ENCODE measurements around the gene DPH7. TPM values are rescaled to one million over a fixed set of nuclear protein-coding genes. Genes with fewer than 3 reads are reported as not detected.
"Not testable (repeated sequence)": the region's sequence is repeated elsewhere in the genome, so short reads cannot be mapped to it uniquely, and the experiment has no call there.

The DPH7 gene
- polyA plus RNA-seq, 3 donors = 38.2 to 64.2 (median 44.7) TPM

DNA sequence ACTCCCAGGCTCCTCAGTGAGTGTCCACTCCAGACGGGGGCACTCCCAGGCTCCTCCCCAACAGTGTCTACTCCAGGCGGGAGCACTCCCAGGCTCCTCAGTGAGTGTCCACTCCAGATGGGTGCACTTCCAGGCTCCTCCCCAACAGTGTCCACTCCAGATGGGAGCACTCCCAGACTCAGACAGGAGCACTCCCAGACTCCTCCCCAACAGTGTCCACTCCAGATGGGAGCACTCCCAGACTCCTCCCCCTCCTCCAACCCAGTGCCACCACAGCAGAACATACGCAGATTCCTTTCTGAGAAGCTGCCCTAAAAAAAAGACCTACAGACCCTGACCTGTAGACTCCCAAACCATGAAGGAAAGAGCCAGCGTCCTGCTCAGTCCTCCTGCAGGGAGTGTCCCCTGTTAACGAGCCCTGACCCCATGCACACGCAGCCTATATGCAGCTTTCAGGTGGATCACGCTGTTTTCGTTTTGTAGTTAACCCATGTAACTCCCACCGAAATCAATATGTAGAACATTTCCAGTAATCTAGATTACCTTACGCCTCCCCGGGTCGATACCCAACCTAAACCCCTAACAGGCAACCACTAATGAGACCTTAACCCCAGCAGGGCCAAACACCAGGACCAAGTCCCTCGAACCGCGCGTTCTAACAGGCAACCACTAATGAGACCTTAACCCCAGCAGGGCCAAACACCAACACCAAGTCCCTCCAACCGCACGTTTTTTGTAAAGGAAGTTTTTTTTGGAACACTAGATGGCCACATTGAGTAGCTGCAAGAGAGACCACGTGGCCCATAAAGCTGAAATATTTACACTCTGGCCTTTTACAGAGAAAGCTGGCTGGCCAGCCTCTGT is 44.2 kb downstream of the DPH7 start:
- DNase-seq (ENCODE audit: extremely low read depth in 1 of 11, low read depth in 9 of 11, low spot score in 4 of 11) = peak in 7 of 11 donors; percentile 50 to 75 (median 63)

- DNase-seq (ENCODE audit: extremely low read depth in 1 of 11, low read depth in 9 of 11, low spot score in 4 of 11) = not testable (repeated sequence)
Measured at GRCh38 chr9:137532891-137533468, 45.7 kb downstream of the DPH7 start.

DNA sequence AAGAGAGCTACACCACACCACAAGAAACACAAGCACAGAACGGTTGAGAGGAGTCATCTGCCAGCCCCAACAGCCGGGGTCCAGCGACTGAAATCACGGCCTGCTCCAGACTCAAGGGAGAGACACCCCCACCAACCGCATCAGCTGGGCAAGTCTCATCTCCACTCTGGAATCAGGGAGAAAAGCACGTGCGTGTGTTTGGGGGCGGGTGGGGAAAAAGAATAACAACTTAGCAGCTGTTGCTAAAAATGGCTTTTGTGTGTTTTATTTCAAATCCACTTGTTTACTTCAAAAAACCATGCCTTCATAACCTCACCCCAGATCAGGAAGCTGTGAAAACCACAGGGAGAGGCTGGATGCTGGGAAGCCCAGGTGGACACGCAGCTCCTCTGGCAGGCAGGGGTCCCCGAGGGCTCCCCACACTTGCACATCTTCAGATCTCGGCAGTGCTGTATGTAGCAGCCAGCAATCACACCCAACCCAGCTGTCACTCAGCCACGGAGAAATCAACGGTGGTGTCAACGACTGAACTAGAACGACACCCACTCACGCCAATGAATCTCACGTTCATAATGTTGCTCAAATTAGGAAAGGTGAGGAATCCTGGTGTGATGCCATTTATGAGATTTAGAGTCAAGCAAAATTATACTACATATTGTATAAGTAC is 47.5 kb downstream of the DPH7 start:
- DNase-seq (ENCODE audit: extremely low read depth in 1 of 11, low read depth in 9 of 11, low spot score in 4 of 11) = no peak

- DNase-seq (ENCODE audit: extremely low read depth in 1 of 11, low read depth in 9 of 11, low spot score in 4 of 11) = no peak
Measured at GRCh38 chr9:137530331-137530730, 48.4 kb downstream of the DPH7 start.

DNA sequence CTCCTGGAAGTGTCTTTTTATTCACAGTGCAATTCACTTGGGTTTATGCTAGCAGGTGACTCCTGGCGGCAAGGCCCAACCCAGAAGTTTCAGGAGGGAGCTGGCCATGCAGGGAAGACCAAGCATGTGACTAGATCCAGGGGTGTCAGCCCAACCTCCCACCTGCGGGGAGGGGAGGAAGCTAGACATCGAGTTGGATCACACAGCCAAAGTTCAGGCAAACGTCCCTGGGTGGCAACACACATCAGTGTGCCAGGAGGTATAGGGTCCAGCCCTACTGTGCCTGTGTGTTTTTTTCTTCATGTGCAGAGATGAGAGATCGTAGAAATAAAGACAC is 53.8 kb downstream of the DPH7 start:
- DNase-seq (ENCODE audit: extremely low read depth in 1 of 11, low read depth in 9 of 11, low spot score in 4 of 11) = no peak

DNA sequence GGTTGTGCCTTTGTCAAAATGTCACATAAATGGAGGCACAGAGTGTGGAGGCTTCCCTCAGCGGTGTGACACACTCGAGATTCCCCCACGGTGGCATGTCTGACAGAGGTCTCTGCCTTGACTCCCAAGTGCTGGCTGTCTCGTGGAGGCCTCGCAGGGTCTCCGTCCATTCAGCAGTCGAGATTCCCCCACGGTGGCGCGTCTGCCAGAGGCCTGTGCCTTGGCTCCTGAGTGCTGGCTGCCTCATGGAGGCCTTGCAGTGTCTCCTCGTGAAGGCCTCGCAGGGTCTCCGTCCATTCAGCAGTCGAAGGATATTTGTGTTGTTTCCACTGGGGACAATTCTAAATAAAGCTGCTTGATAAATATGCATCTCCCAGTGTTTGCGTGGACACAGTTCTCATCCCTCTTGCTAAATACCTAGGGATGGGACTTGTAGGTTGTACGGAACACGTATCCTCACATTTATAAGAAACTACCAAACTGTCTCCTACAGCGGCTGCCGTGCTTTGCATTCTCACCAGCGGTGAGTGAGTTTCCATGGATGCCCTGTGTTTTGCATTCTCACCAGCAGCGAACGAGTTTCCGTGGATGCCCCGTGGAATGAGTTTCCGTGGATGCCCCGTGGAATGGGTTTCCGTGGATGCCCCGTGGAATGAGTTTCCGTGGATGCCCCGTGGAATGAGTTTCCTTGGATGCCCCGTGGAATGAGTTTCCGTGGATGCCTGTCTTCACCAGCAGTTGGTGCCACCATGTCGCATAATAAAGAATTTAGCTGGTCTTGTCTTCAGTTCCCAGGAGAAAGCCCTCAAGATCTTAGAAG is 54.4 kb downstream of the DPH7 start:
- no peak for DNase-seq (ENCODE audit: extremely low read depth in 1 of 11, low read depth in 9 of 11, low spot score in 4 of 11)

- DNase-seq (ENCODE audit: extremely low read depth in 1 of 11, low read depth in 9 of 11, low spot score in 4 of 11) = no peak
Measured at GRCh38 chr9:137522746-137523455, 55.8 kb downstream of the DPH7 start.

DNA sequence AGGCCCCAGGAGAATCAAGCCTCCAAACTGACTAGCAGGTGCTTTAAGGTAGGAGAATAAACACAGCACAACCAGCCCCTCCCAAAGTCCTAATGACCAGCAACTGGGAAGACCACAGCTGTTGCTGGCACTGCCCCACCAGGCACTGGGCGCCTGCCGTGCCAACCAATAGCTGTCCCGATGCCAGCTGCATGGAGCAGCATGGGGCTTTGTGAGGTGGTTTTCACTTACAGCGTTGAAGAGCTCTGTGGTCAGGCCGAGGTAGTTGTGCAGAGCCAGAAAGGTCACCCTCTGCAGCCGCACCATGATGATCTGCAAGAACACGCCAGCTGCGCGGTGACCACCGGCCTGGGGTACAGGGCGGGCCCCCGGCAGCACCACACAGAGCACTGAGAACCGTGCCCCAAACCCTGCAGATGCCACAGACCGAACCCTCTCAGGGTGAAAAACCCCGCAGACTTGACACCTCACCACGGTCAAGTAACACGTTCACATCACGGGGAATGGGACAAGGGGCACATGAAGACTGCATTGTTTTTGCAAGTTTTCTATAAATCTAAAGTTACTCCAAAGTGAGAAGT is 57.2 kb downstream of the DPH7 start:
- DNase-seq (ENCODE audit: extremely low read depth in 1 of 11, low read depth in 9 of 11, low spot score in 4 of 11) = no peak

GRCh38 chr9:137520614-137521404 is 57.9 kb downstream of the DPH7 start:
- DNase-seq (ENCODE audit: extremely low read depth in 1 of 11, low read depth in 9 of 11, low spot score in 4 of 11) = no peak

GRCh38 chr9:137519553-137519952 is 59.2 kb downstream of the DPH7 start:
- DNase-seq (ENCODE audit: extremely low read depth in 1 of 11, low read depth in 9 of 11, low spot score in 4 of 11) = no peak

- not testable (repeated sequence) for DNase-seq (ENCODE audit: extremely low read depth in 1 of 11, low read depth in 9 of 11, low spot score in 4 of 11)
Measured at GRCh38 chr9:137518661-137519459, 59.9 kb downstream of the DPH7 start.

DNA sequence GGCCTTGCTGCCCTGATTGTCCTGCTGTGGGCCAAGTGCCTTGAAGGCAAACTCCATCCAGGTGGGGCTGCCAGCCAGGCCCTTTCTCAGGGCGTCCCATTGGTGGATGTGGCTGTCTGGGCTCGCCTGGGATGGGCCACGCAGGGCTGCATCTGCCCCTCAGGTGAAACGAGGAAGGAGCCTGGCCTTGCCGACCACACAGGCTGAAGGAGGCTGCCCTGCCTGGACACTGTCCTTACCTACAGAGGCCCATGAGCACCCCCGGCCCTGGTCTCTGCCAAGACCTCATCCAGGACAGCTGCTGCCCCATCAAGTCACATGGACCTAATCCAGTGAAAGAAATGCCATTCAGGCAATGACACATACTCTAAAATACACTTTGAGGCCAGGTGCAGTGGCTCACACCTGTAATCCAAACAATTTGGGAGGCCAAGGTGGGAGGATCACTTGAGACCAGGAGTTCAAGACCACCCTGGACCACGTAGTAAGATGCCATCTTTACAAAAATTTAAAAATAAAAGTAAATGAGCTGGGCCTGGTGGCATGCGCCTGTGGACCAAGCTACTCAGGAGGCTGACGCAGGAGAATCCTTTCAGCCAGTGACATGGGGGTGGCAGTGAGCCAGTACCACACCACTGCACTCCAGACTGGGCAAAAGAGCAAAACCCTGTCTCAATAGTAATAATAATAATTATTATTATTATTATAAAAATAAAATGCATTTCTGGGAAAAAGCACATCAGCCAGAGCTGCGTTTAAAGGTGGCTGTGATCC is 62.4 kb downstream of the DPH7 start:
- no peak for DNase-seq (ENCODE audit: extremely low read depth in 1 of 11, low read depth in 9 of 11, low spot score in 4 of 11)

- DNase-seq (ENCODE audit: extremely low read depth in 1 of 11, low read depth in 9 of 11, low spot score in 4 of 11) = no peak
Measured at GRCh38 chr9:137515338-137515724, 63.4 kb downstream of the DPH7 start.

- no peak for DNase-seq (ENCODE audit: extremely low read depth in 1 of 11, low read depth in 9 of 11, low spot score in 4 of 11)
Measured at GRCh38 chr9:137514691-137515337, 63.9 kb downstream of the DPH7 start.

DNA sequence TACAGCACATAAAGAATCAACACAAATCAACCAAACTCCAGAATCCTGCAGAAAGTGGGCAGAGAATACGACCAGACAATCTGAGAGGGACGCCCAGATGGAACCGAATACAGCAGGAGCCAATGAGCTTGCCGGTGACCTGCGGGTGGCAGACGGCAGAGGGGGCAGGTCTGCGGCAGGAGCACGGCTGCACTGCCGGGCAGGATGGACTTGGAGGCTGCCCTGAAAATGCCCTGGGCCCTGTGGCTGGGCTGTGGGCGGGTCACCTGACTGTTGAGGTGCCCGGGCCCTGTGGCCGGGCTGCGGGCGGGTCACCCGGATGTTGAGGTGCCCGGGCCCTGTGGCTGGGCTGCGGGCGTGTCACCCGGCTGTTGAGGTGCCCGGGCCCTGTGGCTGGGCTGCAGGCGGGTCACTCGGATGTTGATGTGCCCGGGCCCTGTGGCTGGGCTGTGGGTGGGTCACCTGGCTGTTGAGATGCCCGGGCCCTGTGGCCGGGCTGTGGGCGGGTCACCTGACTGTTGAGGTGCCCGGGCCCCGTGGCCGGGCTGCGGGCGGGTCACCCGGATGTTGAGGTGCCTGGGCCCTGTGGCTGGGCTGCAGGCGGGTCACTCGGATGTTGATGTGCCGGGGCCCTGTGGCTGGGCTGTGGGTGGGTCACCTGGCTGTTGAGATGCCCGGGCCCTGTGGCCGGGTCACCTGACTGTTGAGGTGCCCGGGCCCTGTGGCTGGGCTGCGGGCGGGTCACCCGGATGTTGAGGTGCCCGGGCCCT is 64.7 kb downstream of the DPH7 start:
- DNase-seq (ENCODE audit: extremely low read depth in 1 of 11, low read depth in 9 of 11, low spot score in 4 of 11) = not testable (repeated sequence)
